ENCODE results near the gene DMAC2L. TPM values are rescaled to one million over a fixed set of nuclear protein-coding genes. Genes with fewer than 3 reads are reported as not detected.

DMAC2L gene
- total RNA-seq, 1 experiment from 2014 or later: 14.0 TPM

DNA sequence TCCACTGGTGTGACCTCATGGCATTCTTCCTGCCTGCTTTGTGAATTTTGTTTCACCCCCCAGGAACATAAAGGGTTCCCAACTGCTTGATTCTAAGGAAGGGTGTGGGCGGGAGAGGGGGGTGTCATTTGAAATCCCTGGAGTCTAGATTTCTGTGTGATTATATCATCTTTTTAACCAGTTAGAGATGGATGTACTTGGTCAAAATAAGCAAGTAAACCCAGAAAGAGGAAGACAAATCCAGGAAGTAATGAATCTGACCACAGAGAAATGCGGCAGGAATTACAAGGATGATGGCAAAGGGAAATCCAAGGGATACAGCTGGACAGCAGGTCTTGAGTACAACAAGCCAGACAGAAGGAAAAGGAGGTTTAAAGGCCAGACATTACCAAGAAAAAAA lies 38.9 kb downstream of the DMAC2L start (continued):
- TF ChIP-seq, protein P1, sequence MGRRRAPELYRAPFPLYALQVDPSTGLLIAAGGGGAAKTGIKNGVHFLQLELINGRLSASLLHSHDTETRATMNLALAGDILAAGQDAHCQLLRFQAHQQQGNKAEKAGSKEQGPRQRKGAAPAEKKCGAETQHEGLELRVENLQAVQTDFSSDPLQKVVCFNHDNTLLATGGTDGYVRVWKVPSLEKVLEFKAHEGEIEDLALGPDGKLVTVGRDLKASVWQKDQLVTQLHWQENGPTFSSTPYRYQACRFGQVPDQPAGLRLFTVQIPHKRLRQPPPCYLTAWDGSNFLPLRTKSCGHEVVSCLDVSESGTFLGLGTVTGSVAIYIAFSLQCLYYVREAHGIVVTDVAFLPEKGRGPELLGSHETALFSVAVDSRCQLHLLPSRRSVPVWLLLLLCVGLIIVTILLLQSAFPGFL (CRISPR knock-in tag; IDR thresholded peaks at IDR 0.05; ENCODE audit: borderline replicate concordance): no peak
- TF ChIP-seq, protein P2, sequence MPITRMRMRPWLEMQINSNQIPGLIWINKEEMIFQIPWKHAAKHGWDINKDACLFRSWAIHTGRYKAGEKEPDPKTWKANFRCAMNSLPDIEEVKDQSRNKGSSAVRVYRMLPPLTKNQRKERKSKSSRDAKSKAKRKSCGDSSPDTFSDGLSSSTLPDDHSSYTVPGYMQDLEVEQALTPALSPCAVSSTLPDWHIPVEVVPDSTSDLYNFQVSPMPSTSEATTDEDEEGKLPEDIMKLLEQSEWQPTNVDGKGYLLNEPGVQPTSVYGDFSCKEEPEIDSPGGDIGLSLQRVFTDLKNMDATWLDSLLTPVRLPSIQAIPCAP (CRISPR knock-in tag; IDR thresholded peaks at IDR 0.05): no peak
- TF ChIP-seq, protein P3, sequence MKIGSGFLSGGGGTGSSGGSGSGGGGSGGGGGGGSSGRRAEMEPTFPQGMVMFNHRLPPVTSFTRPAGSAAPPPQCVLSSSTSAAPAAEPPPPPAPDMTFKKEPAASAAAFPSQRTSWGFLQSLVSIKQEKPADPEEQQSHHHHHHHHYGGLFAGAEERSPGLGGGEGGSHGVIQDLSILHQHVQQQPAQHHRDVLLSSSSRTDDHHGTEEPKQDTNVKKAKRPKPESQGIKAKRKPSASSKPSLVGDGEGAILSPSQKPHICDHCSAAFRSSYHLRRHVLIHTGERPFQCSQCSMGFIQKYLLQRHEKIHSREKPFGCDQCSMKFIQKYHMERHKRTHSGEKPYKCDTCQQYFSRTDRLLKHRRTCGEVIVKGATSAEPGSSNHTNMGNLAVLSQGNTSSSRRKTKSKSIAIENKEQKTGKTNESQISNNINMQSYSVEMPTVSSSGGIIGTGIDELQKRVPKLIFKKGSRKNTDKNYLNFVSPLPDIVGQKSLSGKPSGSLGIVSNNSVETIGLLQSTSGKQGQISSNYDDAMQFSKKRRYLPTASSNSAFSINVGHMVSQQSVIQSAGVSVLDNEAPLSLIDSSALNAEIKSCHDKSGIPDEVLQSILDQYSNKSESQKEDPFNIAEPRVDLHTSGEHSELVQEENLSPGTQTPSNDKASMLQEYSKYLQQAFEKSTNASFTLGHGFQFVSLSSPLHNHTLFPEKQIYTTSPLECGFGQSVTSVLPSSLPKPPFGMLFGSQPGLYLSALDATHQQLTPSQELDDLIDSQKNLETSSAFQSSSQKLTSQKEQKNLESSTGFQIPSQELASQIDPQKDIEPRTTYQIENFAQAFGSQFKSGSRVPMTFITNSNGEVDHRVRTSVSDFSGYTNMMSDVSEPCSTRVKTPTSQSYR (CRISPR knock-in tag; IDR thresholded peaks at IDR 0.05): no peak
- TF ChIP-seq CREB1 (CRISPR knock-in tag; IDR thresholded peaks at IDR 0.05) (no peak), KAT7 (CRISPR knock-in tag; IDR thresholded peaks at IDR 0.05; ENCODE audit: borderline replicate concordance) (no peak)

DNA sequence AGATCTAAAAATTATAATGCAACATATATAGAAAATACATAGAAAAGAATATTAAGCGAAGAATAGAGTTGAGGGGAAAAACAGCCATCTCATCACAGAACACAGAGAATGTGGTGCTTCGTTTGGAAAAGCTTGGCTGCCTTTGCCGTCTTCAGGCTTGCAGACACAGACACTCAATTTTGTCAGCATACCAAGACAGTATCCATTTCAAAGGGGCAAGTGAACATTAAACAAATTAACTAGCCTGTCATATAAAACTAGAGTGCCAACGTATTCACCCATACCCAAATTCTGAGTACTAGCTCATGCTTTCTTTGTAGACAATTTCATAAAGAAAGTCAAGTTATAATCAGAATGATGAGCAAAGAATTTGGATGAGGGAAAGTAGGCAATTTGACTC lies 40.5 kb downstream of the DMAC2L start:
- ChIA-PET POLR2A (no interaction called here), CTCF (interaction anchor here (0.7 kb wide), 1 partner anchor 10 kb away, joined by 3 read pairs; no protein-coding TSS in a partner anchor)
- DNase-seq (ENCODE audit: low spot score): no peak
- TF ChIP-seq, protein P4, sequence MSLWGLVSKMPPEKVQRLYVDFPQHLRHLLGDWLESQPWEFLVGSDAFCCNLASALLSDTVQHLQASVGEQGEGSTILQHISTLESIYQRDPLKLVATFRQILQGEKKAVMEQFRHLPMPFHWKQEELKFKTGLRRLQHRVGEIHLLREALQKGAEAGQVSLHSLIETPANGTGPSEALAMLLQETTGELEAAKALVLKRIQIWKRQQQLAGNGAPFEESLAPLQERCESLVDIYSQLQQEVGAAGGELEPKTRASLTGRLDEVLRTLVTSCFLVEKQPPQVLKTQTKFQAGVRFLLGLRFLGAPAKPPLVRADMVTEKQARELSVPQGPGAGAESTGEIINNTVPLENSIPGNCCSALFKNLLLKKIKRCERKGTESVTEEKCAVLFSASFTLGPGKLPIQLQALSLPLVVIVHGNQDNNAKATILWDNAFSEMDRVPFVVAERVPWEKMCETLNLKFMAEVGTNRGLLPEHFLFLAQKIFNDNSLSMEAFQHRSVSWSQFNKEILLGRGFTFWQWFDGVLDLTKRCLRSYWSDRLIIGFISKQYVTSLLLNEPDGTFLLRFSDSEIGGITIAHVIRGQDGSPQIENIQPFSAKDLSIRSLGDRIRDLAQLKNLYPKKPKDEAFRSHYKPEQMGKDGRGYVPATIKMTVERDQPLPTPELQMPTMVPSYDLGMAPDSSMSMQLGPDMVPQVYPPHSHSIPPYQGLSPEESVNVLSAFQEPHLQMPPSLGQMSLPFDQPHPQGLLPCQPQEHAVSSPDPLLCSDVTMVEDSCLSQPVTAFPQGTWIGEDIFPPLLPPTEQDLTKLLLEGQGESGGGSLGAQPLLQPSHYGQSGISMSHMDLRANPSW (CRISPR knock-in tag; conservative IDR thresholded peaks at IDR 0.05; ENCODE audit: low read depth): no peak
- TF ChIP-seq, protein P5, sequence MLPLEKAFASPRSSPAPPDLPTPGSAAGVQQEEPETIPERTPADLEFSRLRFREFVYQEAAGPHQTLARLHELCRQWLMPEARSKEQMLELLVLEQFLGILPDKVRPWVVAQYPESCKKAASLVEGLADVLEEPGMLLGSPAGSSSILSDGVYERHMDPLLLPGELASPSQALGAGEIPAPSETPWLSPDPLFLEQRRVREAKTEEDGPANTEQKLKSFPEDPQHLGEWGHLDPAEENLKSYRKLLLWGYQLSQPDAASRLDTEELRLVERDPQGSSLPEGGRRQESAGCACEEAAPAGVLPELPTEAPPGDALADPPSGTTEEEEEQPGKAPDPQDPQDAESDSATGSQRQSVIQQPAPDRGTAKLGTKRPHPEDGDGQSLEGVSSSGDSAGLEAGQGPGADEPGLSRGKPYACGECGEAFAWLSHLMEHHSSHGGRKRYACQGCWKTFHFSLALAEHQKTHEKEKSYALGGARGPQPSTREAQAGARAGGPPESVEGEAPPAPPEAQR (CRISPR knock-in tag; IDR thresholded peaks at IDR 0.05): no peak
- TF ChIP-seq, protein P6, sequence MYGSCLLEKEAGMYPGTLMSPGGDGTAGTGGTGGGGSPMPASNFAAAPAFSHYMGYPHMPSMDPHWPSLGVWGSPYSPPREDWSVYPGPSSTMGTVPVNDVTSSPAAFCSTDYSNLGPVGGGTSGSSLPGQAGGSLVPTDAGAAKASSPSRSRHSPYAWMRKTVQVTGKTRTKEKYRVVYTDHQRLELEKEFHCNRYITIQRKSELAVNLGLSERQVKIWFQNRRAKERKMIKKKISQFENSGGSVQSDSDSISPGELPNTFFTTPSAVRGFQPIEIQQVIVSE (CRISPR knock-in tag; IDR thresholded peaks at IDR 0.05; ENCODE audit: borderline replicate concordance): no peak
- TF ChIP-seq ZNF317 (CRISPR knock-in tag; IDR thresholded peaks at IDR 0.05; ENCODE audit: borderline replicate concordance, low read depth): no peak
- Mint-ChIP-seq H3K27ac (no peak overlapping the region), H3K9me3 (no peaks in the 10 kb centered on the region), H3K27me3 (ENCODE audit: low read depth) (no peaks in the 10 kb centered on the region), H3K4me1 (peaks cover 6% of the 10 kb centered on the region), H3K36me3 (no peaks in the 10 kb centered on the region), H3K4me3 (no peak overlapping the region)
- no peak for ATAC-seq

DNA sequence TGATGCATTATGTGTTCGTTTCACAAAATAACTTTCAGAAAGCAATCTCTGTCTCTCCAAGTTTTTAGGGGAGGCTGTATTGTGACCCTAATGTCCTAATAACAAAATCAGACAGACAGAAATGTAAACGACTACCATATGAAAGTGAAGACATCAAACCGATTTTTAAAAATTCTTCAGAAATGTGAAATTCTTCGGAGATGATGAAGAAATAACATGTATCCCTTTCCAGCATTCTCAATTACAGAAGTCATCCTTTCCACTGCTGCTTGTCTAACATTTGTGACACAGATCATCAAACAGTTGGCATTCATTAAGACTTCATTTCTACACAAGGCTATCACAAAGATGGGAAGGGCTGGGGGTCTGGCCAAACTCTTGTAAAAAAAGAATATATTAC lies 41.0 kb downstream of the DMAC2L start:
- Mint-ChIP-seq H3K27ac (no peak overlapping the region), H3K4me3 (no peak overlapping the region), H3K9me3 (no peaks in the 10 kb centered on the region), H3K4me1 (0 out of 2 replicates have a peak, but pooled peaks cover 2% of the 10 kb centered on the region), H3K36me3 (no peaks in the 10 kb centered on the region), H3K27me3 (ENCODE audit: low read depth) (no peaks in the 10 kb centered on the region)
- ChIA-PET CTCF (interaction anchor here (0.7 kb wide), 1 partner anchor 9 kb away, joined by 3 read pairs; no protein-coding TSS in a partner anchor), POLR2A (no interaction called here)
- DNase-seq (ENCODE audit: low spot score) (no peak), ATAC-seq (no peak)
- TF ChIP-seq ESRRA (CRISPR knock-in tag; IDR thresholded peaks at IDR 0.05; ENCODE audit: borderline replicate concordance) (no peak), ETV6 (CRISPR knock-in tag; IDR thresholded peaks at IDR 0.05) (no peak), ELF4 (CRISPR knock-in tag; IDR thresholded peaks at IDR 0.05; ENCODE audit: low read depth) (no peak)
- TF ChIP-seq, protein P7, sequence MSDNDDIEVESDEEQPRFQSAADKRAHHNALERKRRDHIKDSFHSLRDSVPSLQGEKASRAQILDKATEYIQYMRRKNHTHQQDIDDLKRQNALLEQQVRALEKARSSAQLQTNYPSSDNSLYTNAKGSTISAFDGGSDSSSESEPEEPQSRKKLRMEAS (CRISPR knock-in tag; IDR thresholded peaks at IDR 0.05): no peak
- TF ChIP-seq, protein P8, sequence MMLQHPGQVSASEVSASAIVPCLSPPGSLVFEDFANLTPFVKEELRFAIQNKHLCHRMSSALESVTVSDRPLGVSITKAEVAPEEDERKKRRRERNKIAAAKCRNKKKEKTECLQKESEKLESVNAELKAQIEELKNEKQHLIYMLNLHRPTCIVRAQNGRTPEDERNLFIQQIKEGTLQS (CRISPR knock-in tag; conservative IDR thresholded peaks at IDR 0.05): no peak
- TF ChIP-seq, protein P5 (CRISPR knock-in tag; IDR thresholded peaks at IDR 0.05): no peak
- TF ChIP-seq, protein P9, sequence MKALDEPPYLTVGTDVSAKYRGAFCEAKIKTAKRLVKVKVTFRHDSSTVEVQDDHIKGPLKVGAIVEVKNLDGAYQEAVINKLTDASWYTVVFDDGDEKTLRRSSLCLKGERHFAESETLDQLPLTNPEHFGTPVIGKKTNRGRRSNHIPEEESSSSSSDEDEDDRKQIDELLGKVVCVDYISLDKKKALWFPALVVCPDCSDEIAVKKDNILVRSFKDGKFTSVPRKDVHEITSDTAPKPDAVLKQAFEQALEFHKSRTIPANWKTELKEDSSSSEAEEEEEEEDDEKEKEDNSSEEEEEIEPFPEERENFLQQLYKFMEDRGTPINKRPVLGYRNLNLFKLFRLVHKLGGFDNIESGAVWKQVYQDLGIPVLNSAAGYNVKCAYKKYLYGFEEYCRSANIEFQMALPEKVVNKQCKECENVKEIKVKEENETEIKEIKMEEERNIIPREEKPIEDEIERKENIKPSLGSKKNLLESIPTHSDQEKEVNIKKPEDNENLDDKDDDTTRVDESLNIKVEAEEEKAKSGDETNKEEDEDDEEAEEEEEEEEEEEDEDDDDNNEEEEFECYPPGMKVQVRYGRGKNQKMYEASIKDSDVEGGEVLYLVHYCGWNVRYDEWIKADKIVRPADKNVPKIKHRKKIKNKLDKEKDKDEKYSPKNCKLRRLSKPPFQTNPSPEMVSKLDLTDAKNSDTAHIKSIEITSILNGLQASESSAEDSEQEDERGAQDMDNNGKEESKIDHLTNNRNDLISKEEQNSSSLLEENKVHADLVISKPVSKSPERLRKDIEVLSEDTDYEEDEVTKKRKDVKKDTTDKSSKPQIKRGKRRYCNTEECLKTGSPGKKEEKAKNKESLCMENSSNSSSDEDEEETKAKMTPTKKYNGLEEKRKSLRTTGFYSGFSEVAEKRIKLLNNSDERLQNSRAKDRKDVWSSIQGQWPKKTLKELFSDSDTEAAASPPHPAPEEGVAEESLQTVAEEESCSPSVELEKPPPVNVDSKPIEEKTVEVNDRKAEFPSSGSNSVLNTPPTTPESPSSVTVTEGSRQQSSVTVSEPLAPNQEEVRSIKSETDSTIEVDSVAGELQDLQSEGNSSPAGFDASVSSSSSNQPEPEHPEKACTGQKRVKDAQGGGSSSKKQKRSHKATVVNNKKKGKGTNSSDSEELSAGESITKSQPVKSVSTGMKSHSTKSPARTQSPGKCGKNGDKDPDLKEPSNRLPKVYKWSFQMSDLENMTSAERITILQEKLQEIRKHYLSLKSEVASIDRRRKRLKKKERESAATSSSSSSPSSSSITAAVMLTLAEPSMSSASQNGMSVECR (CRISPR knock-in tag; IDR thresholded peaks at IDR 0.05; ENCODE audit: borderline replicate concordance): no peak
